HG03159 (cell line): ENCODE measurements around the gene DDX49.

Experiments used
- ATAC-seq: cut with Tn5 transposase; IDR thresholded peaks from one replicate; pipeline ENCODE4 v1.9.1; 2021; ENCODE audit warnings: mild to moderate bottlenecking, moderate library complexity; ENCODE audit not compliant: unreplicated experiment

The DDX49 gene

GRCh38 chr19:18919086-18919899 lies at the start of gene DDX49, which contains the start of gene COPE:
TSS of gene DDX49 (plus strand) at chr19:18919715. CDS start at chr19:18919742, 27 bp downstream.
TSS of gene COPE (minus strand) at chr19:18919387. CDS start at chr19:18919348, 39 bp downstream.
- peak; percentile 89 for ATAC-seq

DNA sequence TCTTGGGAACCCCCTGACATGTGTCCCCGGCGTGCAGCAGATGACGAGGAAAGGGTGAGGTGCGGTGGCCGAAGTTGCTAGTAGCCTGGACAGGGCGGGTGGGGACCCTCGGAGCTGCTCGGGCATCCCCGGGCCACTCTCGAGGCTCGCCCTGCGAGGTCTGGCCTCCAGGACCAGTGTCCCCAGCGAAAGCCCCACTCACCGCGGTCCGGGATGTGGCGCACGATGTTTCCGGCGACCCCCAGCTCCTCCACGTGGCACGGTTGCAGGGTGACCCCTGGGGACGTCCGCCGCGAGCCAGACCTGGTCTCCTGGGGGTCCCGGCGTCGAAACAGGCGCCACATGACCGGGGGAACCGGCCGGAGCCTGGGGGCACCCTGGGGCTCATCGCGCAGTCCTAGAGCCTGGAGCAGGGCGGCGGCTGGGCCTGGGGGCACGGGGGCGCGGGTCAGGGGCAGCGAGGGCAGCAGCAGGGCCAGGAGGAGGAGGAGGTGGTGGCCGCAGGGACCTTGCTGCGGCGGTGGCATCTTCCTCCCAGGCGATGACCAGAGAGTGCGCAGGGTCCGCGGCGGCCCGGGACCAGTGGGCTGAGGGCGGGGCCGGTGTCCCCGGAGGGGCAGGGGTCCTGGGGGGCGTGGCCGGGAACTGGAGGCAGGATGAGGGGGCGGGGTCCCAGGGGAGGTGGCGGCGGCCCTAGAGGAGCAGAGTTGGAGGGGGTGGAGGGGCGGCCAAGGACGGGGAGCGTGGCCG lies 49.6 kb upstream of the DDX49 start:
- ATAC-seq: no peak

- no peak for ATAC-seq
Observed at GRCh38 chr19:18870531-18871172, 48.9 kb upstream of the DDX49 start.

DNA sequence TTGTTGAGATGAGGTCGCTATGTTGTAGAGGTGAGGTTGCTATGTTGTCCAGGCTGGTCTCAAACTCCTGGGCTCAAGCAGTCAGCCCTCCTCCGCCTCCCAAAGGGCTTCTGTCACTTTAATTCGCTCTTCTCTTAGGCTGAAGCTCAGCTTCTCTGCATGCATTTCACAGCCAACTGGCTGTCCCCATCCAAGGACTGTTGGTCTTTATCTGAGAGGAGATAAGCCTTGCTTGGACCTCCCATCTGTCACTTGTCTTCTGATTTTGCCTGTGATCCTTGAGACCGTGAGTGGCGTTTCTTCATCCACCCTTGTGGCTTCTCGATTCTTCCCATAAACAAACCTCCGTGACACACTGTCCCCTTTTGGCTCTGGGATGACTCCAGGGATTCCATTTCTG lies 48.0 kb upstream of the DDX49 start:
- ATAC-seq: no peak

DNA sequence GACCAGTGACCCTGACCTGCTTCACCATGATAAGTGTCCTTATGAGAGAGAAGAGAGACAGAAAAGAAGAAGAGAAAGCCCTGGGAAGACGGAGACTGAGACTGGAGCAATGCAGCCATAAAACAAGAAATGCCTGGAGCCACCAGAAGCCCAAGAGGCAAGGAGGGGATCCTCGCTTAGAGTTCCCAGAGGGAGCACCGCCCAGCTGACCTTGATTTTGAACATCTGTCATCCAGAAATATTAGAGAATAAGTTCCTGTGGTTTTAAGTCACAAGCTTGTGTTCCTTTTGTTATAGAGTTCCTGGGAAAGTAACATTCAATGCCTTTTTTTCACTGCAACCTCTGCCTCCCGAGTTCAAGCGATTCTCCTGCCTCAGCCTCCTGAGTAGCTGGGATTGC lies 43.8 kb upstream of the DDX49 start:
- ATAC-seq: no peak

DNA sequence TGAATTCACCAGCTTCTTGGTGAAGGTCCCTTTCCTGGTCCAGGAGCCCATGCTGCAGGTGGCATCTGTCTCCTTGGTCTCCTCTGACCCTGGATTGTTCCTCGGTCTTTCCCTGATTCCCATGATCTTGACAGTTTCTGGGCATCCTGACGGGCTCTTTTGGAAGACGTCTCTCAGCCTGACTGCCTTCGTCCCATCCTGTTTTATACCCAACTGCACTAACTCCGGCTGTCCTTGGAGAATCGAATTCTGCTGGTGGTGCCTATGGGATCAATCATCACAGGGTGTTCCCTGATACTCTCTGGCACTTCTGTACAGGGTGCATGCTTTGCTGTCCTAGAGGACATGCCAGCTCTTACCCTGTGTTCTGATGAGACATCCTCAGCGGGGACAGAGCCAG lies 42.6 kb upstream of the DDX49 start:
- no peak for ATAC-seq

DNA sequence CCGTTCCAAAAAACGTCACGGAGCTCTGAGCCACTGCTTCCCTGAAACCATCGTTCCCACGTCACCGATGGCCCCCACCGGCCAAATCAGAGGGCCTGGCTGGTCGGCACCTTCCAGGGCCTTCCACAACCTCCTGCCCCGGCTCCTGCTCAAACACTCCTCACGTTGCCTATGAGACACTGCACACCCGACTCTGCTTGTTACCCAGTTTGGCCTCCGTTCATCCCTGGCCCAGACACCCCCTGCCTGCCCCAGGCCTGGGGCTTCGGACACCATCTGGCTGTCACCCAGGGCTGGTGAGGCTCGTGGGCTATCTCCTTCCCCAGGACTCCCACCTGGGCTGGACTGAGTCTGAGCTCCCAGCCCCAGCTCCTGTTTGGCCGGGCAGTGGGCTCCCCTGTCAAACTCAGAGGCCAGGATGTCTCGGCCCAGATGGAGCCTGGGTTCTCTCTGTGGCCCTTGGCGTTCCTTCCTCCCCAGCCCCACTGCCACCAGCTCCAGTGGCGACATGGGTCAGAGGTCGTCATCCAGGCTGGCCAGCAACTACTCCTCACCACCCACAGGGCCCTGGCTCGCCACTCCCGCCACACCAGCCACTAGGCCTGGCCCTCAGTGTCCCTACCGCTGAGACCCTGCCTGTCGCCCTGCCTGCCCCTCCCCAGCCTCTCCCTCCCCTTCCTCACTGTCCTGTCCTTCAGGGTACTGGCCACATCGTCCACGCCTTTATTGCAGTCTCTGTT lies 41.3 kb upstream of the DDX49 start:
- ATAC-seq: no peak

- no peak for ATAC-seq
Observed at GRCh38 chr19:18878858-18879578, 40.5 kb upstream of the DDX49 start.

DNA sequence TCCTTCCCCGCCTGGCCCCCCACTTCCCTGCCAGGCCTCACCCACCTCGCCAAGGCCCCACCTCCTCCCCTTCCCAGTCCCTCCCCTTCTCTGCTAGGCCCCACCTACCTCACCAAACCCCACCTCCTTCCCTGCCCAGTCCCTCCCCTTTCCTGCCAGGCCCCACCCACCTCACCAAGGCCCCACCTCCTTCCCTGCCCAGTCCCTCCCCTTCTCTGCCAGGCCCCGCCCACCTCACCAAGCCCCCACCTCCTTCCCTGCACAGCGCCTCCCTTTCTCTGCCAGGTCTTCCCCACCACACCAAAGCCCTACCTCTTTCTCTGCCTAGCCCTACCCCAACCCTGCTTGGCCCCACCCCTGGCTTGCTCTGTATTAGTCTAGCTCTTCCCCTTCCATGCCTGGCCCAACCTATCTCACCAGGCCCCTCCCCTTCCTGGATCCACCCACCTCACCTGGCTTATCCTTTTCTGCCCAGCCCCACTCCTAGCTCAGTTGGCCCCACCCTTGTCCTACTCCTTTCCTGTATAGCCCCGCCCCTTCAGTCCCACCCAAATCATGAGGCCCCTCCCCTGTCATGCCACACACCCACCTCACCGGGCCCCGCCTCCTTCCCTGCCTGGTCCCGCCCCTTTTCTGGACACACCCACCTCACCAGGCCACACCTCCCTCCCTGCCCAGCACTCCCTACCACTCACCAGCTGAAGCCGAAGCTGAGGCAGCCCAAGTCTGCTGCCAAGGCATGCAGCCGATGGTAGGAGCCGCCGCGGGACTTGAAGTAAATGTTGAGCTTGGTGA lies 39.7 kb upstream of the DDX49 start:
- ATAC-seq: no peak

- no peak for ATAC-seq
Observed at GRCh38 chr19:18881491-18881890, 38.0 kb upstream of the DDX49 start.

DNA sequence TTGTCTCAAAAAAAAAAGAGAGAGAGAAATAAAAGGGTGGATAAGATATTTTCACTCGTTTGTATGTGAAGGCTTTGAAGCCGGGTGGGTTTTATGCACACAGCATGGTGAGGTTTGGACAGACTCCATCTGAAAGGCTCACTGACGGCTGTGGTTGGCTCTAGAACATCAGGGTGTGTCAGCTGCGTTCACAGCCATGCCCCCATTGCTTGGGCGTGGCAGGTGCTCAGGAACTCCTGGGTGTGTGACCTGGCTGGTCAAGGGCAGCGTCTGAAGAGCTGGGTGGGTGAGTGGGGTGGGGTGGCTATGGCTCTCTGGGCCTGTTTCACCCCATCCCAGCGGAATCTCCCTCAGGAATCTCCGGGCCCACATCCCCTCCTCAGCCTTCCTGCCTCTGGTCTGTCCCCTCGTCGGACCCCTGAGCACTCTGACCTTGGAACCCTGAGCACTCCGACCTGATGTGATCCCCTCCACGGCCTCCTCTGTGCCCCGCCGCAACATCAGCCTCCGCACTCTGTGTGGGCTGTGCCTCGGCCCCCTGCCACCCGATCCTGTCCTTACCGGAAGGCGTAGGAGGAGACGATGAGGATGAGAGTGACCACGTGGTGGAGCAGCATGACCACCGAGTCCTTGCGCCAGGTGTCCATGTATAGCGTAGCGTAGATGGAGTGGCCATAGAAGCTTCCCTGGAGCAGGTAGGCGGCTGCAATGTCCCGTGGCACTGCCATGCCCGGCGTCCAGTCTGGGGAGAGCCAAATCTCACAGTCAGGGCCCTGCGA lies 35.8 kb upstream of the DDX49 start:
- ATAC-seq: no peak

DNA sequence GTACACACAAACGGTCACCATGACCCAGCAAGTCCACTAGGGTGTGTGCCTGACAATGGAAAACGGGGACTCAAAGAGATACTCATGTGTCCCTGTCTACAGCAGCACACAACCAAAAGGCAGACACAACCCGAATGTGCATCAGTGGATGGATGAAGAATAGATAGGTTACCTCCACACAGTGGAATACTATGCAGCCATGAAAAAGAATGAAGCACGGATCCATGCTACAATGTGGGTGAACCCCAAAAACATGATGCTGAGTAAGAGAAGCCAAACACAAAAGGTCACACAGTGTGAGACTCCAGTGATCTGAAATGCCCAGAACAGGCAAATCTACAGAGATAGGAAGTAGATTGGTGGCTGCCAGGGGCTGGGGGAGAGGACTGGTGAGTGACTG lies 32.5 kb upstream of the DDX49 start:
- no peak for ATAC-seq

GRCh38 chr19:18889949-18890745 lies 29.4 kb upstream of the DDX49 start:
- no peak for ATAC-seq

DNA sequence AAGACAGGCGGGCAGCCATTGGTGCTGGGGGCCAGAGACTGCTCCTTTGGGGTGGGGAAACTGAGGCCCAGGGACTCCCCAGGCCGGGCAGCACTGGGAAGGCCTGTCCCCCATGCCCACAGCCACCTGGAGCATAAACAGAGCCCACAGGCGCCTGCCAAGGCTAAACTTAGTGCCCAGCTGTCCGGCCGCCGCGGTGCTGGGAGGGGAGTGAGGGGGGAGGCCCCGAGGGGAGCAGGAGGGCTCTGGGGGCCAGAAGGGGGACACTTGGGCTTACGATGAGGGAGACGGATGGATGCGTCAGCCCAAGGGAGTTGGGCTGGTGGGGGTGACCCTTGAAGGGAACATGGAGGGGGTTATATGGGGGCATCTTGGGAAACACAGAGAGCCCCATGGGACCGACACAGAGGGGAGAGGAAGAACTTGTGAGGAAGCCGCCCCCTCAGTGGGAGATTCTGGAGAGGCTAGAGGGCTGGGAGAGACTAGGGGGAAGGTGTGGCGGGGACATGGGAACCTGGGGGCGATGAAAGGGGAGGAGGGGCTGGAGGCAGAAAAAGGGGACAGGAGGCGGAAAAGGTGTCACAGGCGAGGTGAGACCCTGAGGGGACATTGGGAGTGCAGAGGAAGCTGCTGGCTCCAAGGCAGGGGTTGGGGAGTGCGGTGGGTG lies 25.8 kb upstream of the DDX49 start:
- ATAC-seq: no peak

- ATAC-seq: no peak
Observed at GRCh38 chr19:18894254-18895037, 25.1 kb upstream of the DDX49 start.

- ATAC-seq: no peak
Observed at GRCh38 chr19:18895038-18895823, 24.3 kb upstream of the DDX49 start.
